Lung (tissue), 12 donors: ENCODE results near the gene GNAL. TPM values are rescaled to one million over a fixed set of nuclear protein-coding genes. Genes with fewer than 3 reads are reported as not detected.
"Not testable (repeated sequence)": the region's sequence is repeated elsewhere in the genome, so short reads cannot be mapped to it uniquely, and the experiment has no call there.

ENCODE experiments used
- ATAC-seq: fragments of 200-7000 bp; cut with Tn5 transposase; one replicate; pipeline ENCODE4 v1.9.1; 2020; ENCODE audit warnings: moderate number of reproducible peaks; ENCODE audit not compliant: insufficient read depth, low FRiP score
- DNase-seq, 3 donors: peaks; one replicate each; pipeline ENCODE4 v3.0.0-alpha.2; 2013 to 2017
- H3K27ac ChIP-seq, 2 donors: one replicate each; pipeline ENCODE4 v1.5.1; 2013; ENCODE audit warnings: mild to moderate bottlenecking in 2 of 2, moderate library complexity in 2 of 2, control low read depth in 1 of 2, inconsistent platforms in 1 of 2, low read depth in 1 of 2, low read length in 1 of 2
- H3K27me3 ChIP-seq, 3 donors: one replicate each; pipeline ENCODE4 v1.5.1; 2013; ENCODE audit warnings: low read length in 2 of 3; ENCODE audit not compliant: control insufficient read depth in 3 of 3, insufficient read depth in 3 of 3
- H3K36me3 ChIP-seq, 4 donors: one replicate each; pipeline ENCODE4 v1.5.1; 2013; ENCODE audit warnings: low read length in 4 of 4, mild to moderate bottlenecking in 1 of 4, moderate library complexity in 1 of 4; ENCODE audit not compliant: control insufficient read depth in 4 of 4, insufficient read depth in 4 of 4
- H3K4me1 ChIP-seq, 5 donors: one replicate each; pipeline ENCODE4 v1.5.1; 2013; ENCODE audit warnings: low read length in 5 of 5, mild to moderate bottlenecking in 2 of 5, moderate library complexity in 1 of 5; ENCODE audit not compliant: control insufficient read depth in 5 of 5, insufficient read depth in 5 of 5
- H3K4me3 ChIP-seq: one replicate; pipeline ENCODE4 v1.5.1; 2013; ENCODE audit warnings: mild to moderate bottlenecking, control low read depth, moderate library complexity
- H3K9ac ChIP-seq, 2 donors: one replicate each; pipeline ENCODE4 v1.5.1; 2013; ENCODE audit warnings: low read length in 2 of 2, control low read depth in 1 of 2; ENCODE audit not compliant: insufficient read depth in 1 of 2
- H3K9me3 ChIP-seq, 4 donors: one replicate each; pipeline ENCODE4 v1.5.1; 2013; ENCODE audit warnings: low read length in 3 of 4, mild to moderate bottlenecking in 1 of 4, moderate library complexity in 1 of 4; ENCODE audit not compliant: control insufficient read depth in 4 of 4, insufficient read depth in 3 of 4
- CTCF ChIP-seq: IDR thresholded peaks from 2 replicates; pipeline ENCODE4 v1.5.1; 2012; ENCODE audit warnings: mild to moderate bottlenecking; ENCODE audit errors: control extremely low read depth, extremely low read depth
- WGBS, 2 donors: extraction: QIAGEN DNeasy Blood & Tissue Kit; methylation state at CpG; one replicate each; pipeline ENCODE4 v1.1.7; 2013; 5-methylcytosine and 5-hydroxymethylcytosine counted together
- polyA plus RNA-seq, 2 donors: library from polyadenylated mRNA; stranded (reverse); fragments of 200-250 nt; gene quantifications; one replicate each; pipeline ENCODE4 v1.2.1, GENCODE V29; 2013
- total RNA-seq, 2 donors: library from RNA; depleted of rRNA in 1 of 2; stranded (reverse); fragments of >200 nt in 1 of 2; gene quantifications; one replicate each; pipeline ENCODE4 v1.2.1, GENCODE V29; 2014 to 2021
- donor health status: control.
- donor health status: control.
- donor health status: Bipolar disorder and iron deficiency.
- donor health status: healthy.
- donor health status: DM: yes; HTN: yes; CAD: no.

The GNAL gene
- total and polyA plus RNA-seq, 4 donors: 0.49 to 3.7 (median 2.5) TPM

- Histone ChIP-seq H3K9me3 (peaks cover 0 to 2% (median 0%) of the 10 kb centered on the region in 4 donors), H3K36me3 (no peaks in the 10 kb centered on the region), H3K4me3 (no peak overlapping the region), H3K27ac (no peak overlapping the region), H3K4me1 (no peaks in the 10 kb centered on the region), H3K9ac (no peak overlapping the region), H3K27me3 (peaks cover 0 to 16% (median 0%) of the 10 kb centered on the region in 3 donors)
- WGBS, 2 donors: 85 to 89% methylated on average over 3 of the region's 3 CpGs
- ATAC-seq (no peak), DNase-seq (no peak)
- TF ChIP-seq CTCF: no peak
These were observed 10.9 kb upstream of the GNAL start for GRCh38 chr18:11678211-11678610.

GRCh38 chr18:11689669-11690565, 853 bp downstream of the GNAL start:
- Histone ChIP-seq H3K4me1 (peaks cover 0 to 10% (median 0%) of the 10 kb centered on the region in 5 donors), H3K36me3 (no peaks in the 10 kb centered on the region), H3K27me3 (peaks cover 0 to 27% (median 17%) of the 10 kb centered on the region in 3 donors), H3K9me3 (peaks cover 0 to 2% (median 0%) of the 10 kb centered on the region in 4 donors), H3K27ac (peak overlapping the region in 1 of 2 donors; percentile 26), H3K9ac (peak overlapping the region in 1 of 2 donors; percentile 42), H3K4me3 (peak overlapping the region; percentile 30)
- 2% methylated on average over 59 to 72 of the region's 72 CpGs for WGBS, 2 donors
- DNase-seq (peak; percentile 47 to 55 (median 54)), ATAC-seq (peak; percentile 49)
- TF ChIP-seq CTCF: no peak

GRCh38 chr18:11690660-11691059, 1.6 kb downstream of the GNAL start:
- ATAC-seq: not testable (repeated sequence)

GRCh38 chr18:11695736-11696135, 6.7 kb downstream of the GNAL start:
- no peak for ATAC-seq
- DNase-seq: no peak
- H3K4me1 ChIP-seq: no peaks in the 10 kb centered on the region
- no peak overlapping the region for H3K27ac ChIP-seq
- peaks cover 0 to 10% (median 9%) of the 10 kb centered on the region in 3 donors for H3K27me3 ChIP-seq
- no peaks in the 10 kb centered on the region for H3K36me3 ChIP-seq
- H3K9me3 ChIP-seq: no peaks in the 10 kb centered on the region
- H3K9ac ChIP-seq: no peak overlapping the region
- TF ChIP-seq CTCF: no peak
- 86 to 98% methylated on average over 2 of the region's 2 CpGs for WGBS, 2 donors
- no peak overlapping the region for H3K4me3 ChIP-seq

More at GRCh38 chr18:11690660-11691059, 1.6 kb downstream of the GNAL start:
- not testable (repeated sequence) for H3K27ac ChIP-seq, H3K36me3 ChIP-seq, H3K4me3 ChIP-seq, H3K9me3 ChIP-seq, DNase-seq, H3K9ac ChIP-seq
- Histone ChIP-seq H3K27me3 (peaks cover 0 to 27% (median 17%) of the 10 kb centered on the region in 3 donors), H3K4me1 (peaks cover 0 to 10% (median 0%) of the 10 kb centered on the region in 5 donors)
- WGBS, 2 donors: 40 to 81% methylated on average over 2 to 3 of the region's 5 CpGs
